Karpas-422 (cell line): ENCODE data around the gene PDE3A. TPM values are rescaled to one million over a fixed set of nuclear protein-coding genes. Genes with fewer than 3 reads are reported as not detected.

Experiments used
- DNase-seq: peaks from one replicate; pipeline ENCODE4 v3.0.0-alpha.2; 2015
- H2AFZ ChIP-seq: fragments of 200-600 bp; sonication (generic); 2 replicates; pipeline ENCODE4 v1.6.1; 2014; ENCODE audit warnings: antibody characterized with exemption, low read length, mixed read lengths
- H3K27ac ChIP-seq: fragments of 200-600 bp; sonication (generic); 2 replicates; pipeline ENCODE4 v1.5.1; 2014; ENCODE audit warnings: mild to moderate bottlenecking, low read length, moderate library complexity
- H3K27me3 ChIP-seq: fragments of 200-600 bp; sonication (generic); 2 replicates; pipeline ENCODE4 v1.6.1; 2014; ENCODE audit warnings: low read length, mixed read lengths
- H3K36me3 ChIP-seq: fragments of 200-600 bp; sonication (generic); 2 replicates; pipeline ENCODE4 v1.6.1; 2014; ENCODE audit warnings: low read length, mixed read lengths; ENCODE audit not compliant: insufficient read depth
- H3K4me1 ChIP-seq: fragments of 200-600 bp; sonication (generic); 2 replicates; pipeline ENCODE4 v1.6.1; 2014; ENCODE audit warnings: mild to moderate bottlenecking, low read length, mixed read lengths
- H3K4me2 ChIP-seq: fragments of 200-600 bp; sonication (generic); 2 replicates; pipeline ENCODE4 v1.6.1; 2014; ENCODE audit warnings: low read length, low read depth, mild to moderate bottlenecking; ENCODE audit not compliant: poor library complexity, severe bottlenecking
- H3K4me3 ChIP-seq: fragments of 200-600 bp; sonication (generic); 2 replicates; pipeline ENCODE4 v1.5.1; 2014; ENCODE audit warnings: mild to moderate bottlenecking, antibody characterized with exemption, low read length, mixed read lengths
- H3K79me2 ChIP-seq: fragments of 200-600 bp; sonication (generic); 2 replicates; pipeline ENCODE4 v1.6.1; 2014; ENCODE audit warnings: mild to moderate bottlenecking, low read length, mixed read lengths
- H3K9ac ChIP-seq: fragments of 200-600 bp; sonication (generic); 2 replicates; pipeline ENCODE4 v1.6.0; 2014; ENCODE audit warnings: low read length
- H3K9me2 ChIP-seq: fragments of 200-600 bp; sonication (generic), shearing (Covaris generic); replicated peaks from 2 replicates; pipeline ENCODE4 v1.6.0; 2014; ENCODE audit warnings: mild to moderate bottlenecking, low read length, moderate library complexity; ENCODE audit not compliant: insufficient read depth
- H3K9me3 ChIP-seq: fragments of 300-700, 200-600 bp; sonication (generic); 2 replicates; pipeline ENCODE4 v1.6.1; 2014; ENCODE audit warnings: low read length, mixed read lengths
- H4K20me1 ChIP-seq: fragments of 200-600 bp; sonication (generic); 2 replicates; pipeline ENCODE4 v1.6.1; 2014; ENCODE audit warnings: mild to moderate bottlenecking, antibody characterized with exemption, low read length, low read depth; ENCODE audit not compliant: insufficient read depth
- total RNA-seq: library from RNA; depleted of rRNA; stranded (reverse); fragments of >200 nt; shearing (Covaris generic); gene quantifications from 2 replicates; pipeline ENCODE4 v1.2.3, GENCODE V29; 2014; ENCODE audit warnings: low replicate concordance

Gene PDE3A
- total RNA-seq, 1 experiment from 2014 or later = not detected

- H3K4me1 ChIP-seq = no peaks in the 10 kb centered on the region
- no peak overlapping the region for H3K27ac ChIP-seq
- no peaks in the 10 kb centered on the region for H3K79me2 ChIP-seq
- H3K36me3 ChIP-seq = no peaks in the 10 kb centered on the region
- no peak overlapping the region for H3K9ac ChIP-seq
- no peak overlapping the region for H3K4me2 ChIP-seq
- no peak for DNase-seq
- H4K20me1 ChIP-seq = no peaks in the 10 kb centered on the region
- H3K27me3 ChIP-seq = no peaks in the 10 kb centered on the region
- H2AFZ ChIP-seq = no peak overlapping the region
- H3K9me2 ChIP-seq = no peaks in the 10 kb centered on the region
- H3K4me3 ChIP-seq = no peak overlapping the region
- no peaks in the 10 kb centered on the region for H3K9me3 ChIP-seq
Measured at GRCh38 chr12:20434996-20435395, 66.7 kb downstream of the PDE3A start.

GRCh38 chr12:20436316-20436715, 68.0 kb downstream of the PDE3A start:
- no peak overlapping the region for H3K4me2 ChIP-seq

GRCh38 chr12:20438299-20438779, 70.0 kb downstream of the PDE3A start:
- no peaks in the 10 kb centered on the region for H4K20me1 ChIP-seq
- no peaks in the 10 kb centered on the region for H3K36me3 ChIP-seq
- H3K27ac ChIP-seq = no peak overlapping the region
- no peaks in the 10 kb centered on the region for H3K9me2 ChIP-seq
- H3K9me3 ChIP-seq = no peaks in the 10 kb centered on the region
- H3K4me3 ChIP-seq = no peak overlapping the region
- no peak for DNase-seq
- H2AFZ ChIP-seq = no peak overlapping the region
- no peaks in the 10 kb centered on the region for H3K27me3 ChIP-seq
- H3K4me2 ChIP-seq = no peak overlapping the region
- H3K9ac ChIP-seq = no peak overlapping the region
- no peaks in the 10 kb centered on the region for H3K79me2 ChIP-seq
- H3K4me1 ChIP-seq = no peaks in the 10 kb centered on the region

More at GRCh38 chr12:20436316-20436715, 68.0 kb downstream of the PDE3A start:
- no peaks in the 10 kb centered on the region for H4K20me1 ChIP-seq
- no peaks in the 10 kb centered on the region for H3K4me1 ChIP-seq
- H3K27me3 ChIP-seq = no peaks in the 10 kb centered on the region
- no peaks in the 10 kb centered on the region for H3K9me3 ChIP-seq
- no peak overlapping the region for H3K27ac ChIP-seq
- H3K36me3 ChIP-seq = no peaks in the 10 kb centered on the region
- no peaks in the 10 kb centered on the region for H3K79me2 ChIP-seq
- H3K9ac ChIP-seq = no peak overlapping the region
- no peak overlapping the region for H2AFZ ChIP-seq
- H3K4me3 ChIP-seq = no peak overlapping the region
- H3K9me2 ChIP-seq = no peaks in the 10 kb centered on the region
- DNase-seq = no peak

GRCh38 chr12:20439626-20440025, 71.3 kb downstream of the PDE3A start:
- Histone ChIP-seq H3K4me2 (no peak overlapping the region), H3K9me2 (no peaks in the 10 kb centered on the region), H2AFZ (no peak overlapping the region), H3K79me2 (no peaks in the 10 kb centered on the region), H3K4me1 (no peaks in the 10 kb centered on the region), H3K27ac (no peak overlapping the region), H3K36me3 (no peaks in the 10 kb centered on the region), H4K20me1 (no peaks in the 10 kb centered on the region), H3K27me3 (no peaks in the 10 kb centered on the region), H3K9me3 (no peaks in the 10 kb centered on the region), H3K4me3 (no peak overlapping the region), H3K9ac (no peak overlapping the region)
- DNase-seq = no peak

- no peaks in the 10 kb centered on the region for H3K9me3 ChIP-seq
- no peak overlapping the region for H3K4me3 ChIP-seq
- no peaks in the 10 kb centered on the region for H3K27me3 ChIP-seq
- H3K9me2 ChIP-seq = no peaks in the 10 kb centered on the region
- H3K36me3 ChIP-seq = no peaks in the 10 kb centered on the region
- no peak overlapping the region for H3K9ac ChIP-seq
- H2AFZ ChIP-seq = no peak overlapping the region
- H4K20me1 ChIP-seq = no peaks in the 10 kb centered on the region
- no peaks in the 10 kb centered on the region for H3K4me1 ChIP-seq
- no peak overlapping the region for H3K4me2 ChIP-seq
- H3K27ac ChIP-seq = no peak overlapping the region
- DNase-seq = no peak
- H3K79me2 ChIP-seq = no peaks in the 10 kb centered on the region
Measured at GRCh38 chr12:20440408-20440807, 72.1 kb downstream of the PDE3A start.

- DNase-seq = no peak
- Histone ChIP-seq H3K9me2 (no peaks in the 10 kb centered on the region), H2AFZ (no peak overlapping the region), H4K20me1 (no peaks in the 10 kb centered on the region), H3K27me3 (no peaks in the 10 kb centered on the region), H3K9me3 (no peaks in the 10 kb centered on the region), H3K4me1 (no peaks in the 10 kb centered on the region), H3K4me2 (no peak overlapping the region), H3K36me3 (no peaks in the 10 kb centered on the region), H3K79me2 (no peaks in the 10 kb centered on the region), H3K27ac (no peak overlapping the region), H3K4me3 (no peak overlapping the region), H3K9ac (no peak overlapping the region)
Measured at GRCh38 chr12:20442322-20442721, 74.0 kb downstream of the PDE3A start.

GRCh38 chr12:20443255-20443654, 74.9 kb downstream of the PDE3A start:
- Histone ChIP-seq H2AFZ (no peak overlapping the region), H3K79me2 (no peaks in the 10 kb centered on the region), H3K4me1 (no peaks in the 10 kb centered on the region)

GRCh38 chr12:20443792-20444191, 75.5 kb downstream of the PDE3A start:
- no peak overlapping the region for H3K9ac ChIP-seq
- no peak for DNase-seq
- no peak overlapping the region for H3K27ac ChIP-seq
- no peaks in the 10 kb centered on the region for H3K9me3 ChIP-seq
- no peaks in the 10 kb centered on the region for H3K79me2 ChIP-seq
- no peaks in the 10 kb centered on the region for H3K9me2 ChIP-seq
- H3K4me1 ChIP-seq = no peaks in the 10 kb centered on the region
- H2AFZ ChIP-seq = no peak overlapping the region
- no peak overlapping the region for H3K4me2 ChIP-seq
- no peaks in the 10 kb centered on the region for H3K36me3 ChIP-seq
- H3K4me3 ChIP-seq = no peak overlapping the region
- H3K27me3 ChIP-seq = no peaks in the 10 kb centered on the region
- H4K20me1 ChIP-seq = no peaks in the 10 kb centered on the region

More at GRCh38 chr12:20443255-20443654, 74.9 kb downstream of the PDE3A start:
- Histone ChIP-seq H3K9me2 (no peaks in the 10 kb centered on the region), H3K4me2 (no peak overlapping the region), H3K9ac (no peak overlapping the region), H3K27ac (no peak overlapping the region), H4K20me1 (no peaks in the 10 kb centered on the region), H3K4me3 (no peak overlapping the region), H3K36me3 (no peaks in the 10 kb centered on the region), H3K27me3 (no peaks in the 10 kb centered on the region), H3K9me3 (no peaks in the 10 kb centered on the region)
- DNase-seq = no peak
